ENCODE data around the gene GALNT2.

Gene GALNT2

GRCh38 chr1:230185076-230186001 lies 118.3 kb downstream of the GALNT2 start:
- peak overlapping the region; percentile 83 for H3K27ac ChIP-seq
- no peak for TF ChIP-seq ZFX (IDR thresholded peaks at IDR 0.05; ENCODE audit: borderline replicate concordance)
- no peak for TF ChIP-seq CTCF (IDR thresholded peaks at IDR 0.05)

- TF ChIP-seq ZFX (IDR thresholded peaks at IDR 0.05; ENCODE audit: borderline replicate concordance) (no peak), CTCF (IDR thresholded peaks at IDR 0.05) (no peak)
- H3K27ac ChIP-seq, result peak overlapping the region; percentile 83
Measured at GRCh38 chr1:230186003-230186863, 119.2 kb downstream of the GALNT2 start.

DNA sequence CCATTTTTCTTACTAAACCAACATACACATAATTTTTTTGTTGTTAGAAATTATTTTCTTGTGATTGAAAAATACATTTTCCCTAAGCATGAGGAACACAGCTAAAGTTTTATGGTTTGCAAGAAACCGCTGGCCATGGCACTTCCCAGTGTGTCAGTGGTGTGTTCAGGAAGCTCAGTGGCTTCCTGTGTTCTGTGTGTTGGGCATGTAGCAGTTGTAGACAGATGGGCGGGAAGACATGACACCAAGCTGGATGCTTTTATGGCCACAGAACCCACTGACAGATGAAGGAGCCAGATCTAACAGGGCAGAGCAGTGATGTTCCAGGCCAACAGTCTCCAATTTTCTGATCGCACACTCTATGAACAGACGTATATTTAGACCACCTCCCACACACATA lies 119.8 kb downstream of the GALNT2 start:
- peak overlapping the region; percentile 83 for H3K27ac ChIP-seq
- no peak for TF ChIP-seq ZFX (IDR thresholded peaks at IDR 0.05; ENCODE audit: borderline replicate concordance)

DNA sequence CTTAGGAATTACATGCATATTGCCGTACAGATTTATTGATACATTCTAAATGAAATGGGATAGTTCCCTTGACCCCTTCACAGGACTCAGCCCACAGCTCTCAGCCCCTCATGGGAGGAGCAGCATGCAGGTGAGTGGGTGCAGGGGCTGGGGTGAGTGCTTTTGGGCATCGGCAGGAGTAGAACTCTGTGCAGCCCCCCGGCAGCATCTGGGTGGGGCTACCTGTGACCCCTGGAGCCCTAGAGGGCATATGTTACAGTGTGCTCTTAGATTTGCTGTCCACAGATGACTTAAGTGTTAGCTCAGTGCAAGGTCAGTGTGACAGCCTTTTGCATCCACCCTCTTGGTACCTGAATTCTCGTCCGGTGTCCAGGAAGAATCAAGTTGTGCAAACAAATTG lies 120.3 kb downstream of the GALNT2 start:
- H3K27ac ChIP-seq, result peak overlapping the region; percentile 83
- TF ChIP-seq CTCF (IDR thresholded peaks at IDR 0.05) (no peak), ZFX (IDR thresholded peaks at IDR 0.05; ENCODE audit: borderline replicate concordance) (no peak)

- H3K27ac ChIP-seq, result no peak overlapping the region
- TF ChIP-seq CTCF (IDR thresholded peaks at IDR 0.05) (no peak), ZFX (IDR thresholded peaks at IDR 0.05; ENCODE audit: borderline replicate concordance) (no peak)
Measured at GRCh38 chr1:230188826-230189225, 121.8 kb downstream of the GALNT2 start.

DNA sequence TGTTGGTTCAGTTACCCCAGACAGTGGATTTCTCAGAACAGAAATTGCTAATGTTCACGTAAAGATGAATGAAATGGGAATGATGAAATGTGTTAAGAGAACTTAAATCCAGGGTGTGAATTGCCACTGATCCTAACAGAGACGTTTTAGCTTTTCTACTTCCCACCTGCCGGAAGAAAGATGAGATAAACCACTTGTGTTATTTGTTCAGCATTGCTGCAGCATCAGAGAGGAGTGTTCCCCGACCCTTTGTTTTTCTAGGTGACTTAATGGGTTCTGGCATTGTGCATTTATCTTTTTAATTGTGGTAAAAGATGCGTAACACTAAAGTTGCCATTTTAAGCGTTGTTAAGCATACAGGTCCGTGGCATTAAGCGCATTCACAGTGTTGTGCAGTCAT lies 122.3 kb downstream of the GALNT2 start:
- TF ChIP-seq ZFX (IDR thresholded peaks at IDR 0.05; ENCODE audit: borderline replicate concordance) (no peak), CTCF (IDR thresholded peaks at IDR 0.05) (no peak)
- no peak overlapping the region for H3K27ac ChIP-seq

- no peak for TF ChIP-seq ZFX (IDR thresholded peaks at IDR 0.05; ENCODE audit: borderline replicate concordance)
- TF ChIP-seq CTCF (IDR thresholded peaks at IDR 0.05), result no peak
Measured at GRCh38 chr1:230189824-230190223, 122.8 kb downstream of the GALNT2 start.

More at GRCh38 chr1:230189824-230190223, 122.8 kb downstream of the GALNT2 start:
- H3K27ac ChIP-seq, result no peak overlapping the region
